Astrocyte (in vitro differentiated cells and primary cell): ENCODE data around the gene IGHMBP2. TPM values are rescaled to one million over a fixed set of nuclear protein-coding genes. Genes with fewer than 3 reads are reported as not detected.

Experiments
- DNase-seq: peaks from one replicate; pipeline ENCODE4 v3.0.0-alpha.2; 2010; ENCODE audit warnings: low read depth
- FAIRE-seq: peaks from 2 replicates; lab custom pipeline; 2011; peaks lifted over from hg19 to GRCh38; lab: Jason Lieb, UNC
- H2AFZ ChIP-seq: 2 replicates; pipeline ENCODE4 v1.6.0; 2012; ENCODE audit warnings: low read depth, low read length, inconsistent platforms
- H3K27ac ChIP-seq: 2 replicates; pipeline ENCODE4 v1.5.1; 2011; ENCODE audit warnings: low read depth, low read length, inconsistent platforms
- H3K27me3 ChIP-seq: 2 replicates; pipeline ENCODE4 v1.6.0; 2011; ENCODE audit warnings: low read length, inconsistent platforms; ENCODE audit not compliant: insufficient read depth
- H3K36me3 ChIP-seq: 2 replicates; pipeline ENCODE4 v1.5.1; 2011; ENCODE audit warnings: low read length, inconsistent platforms; ENCODE audit not compliant: insufficient read depth
- H3K4me1 ChIP-seq: 2 replicates; pipeline ENCODE4 v1.5.1; 2011; ENCODE audit warnings: low read length, inconsistent platforms; ENCODE audit not compliant: insufficient read depth
- H3K4me2 ChIP-seq: 2 replicates; pipeline ENCODE4 v1.6.0; 2012; ENCODE audit warnings: low read length, inconsistent platforms
- H3K4me3 ChIP-seq: 2 replicates; pipeline ENCODE4 v1.5.1; 2011; ENCODE audit warnings: low read depth, mild to moderate bottlenecking, low read length, inconsistent platforms; ENCODE audit not compliant: insufficient read depth
- H3K79me2 ChIP-seq: 2 replicates; pipeline ENCODE4 v1.6.0; 2012; ENCODE audit warnings: mild to moderate bottlenecking, low read length, inconsistent platforms; ENCODE audit not compliant: insufficient read depth
- H3K9ac ChIP-seq: 2 replicates; pipeline ENCODE4 v1.6.0; 2012; ENCODE audit warnings: mild to moderate bottlenecking, low read length, inconsistent platforms
- H3K9me3 ChIP-seq: 2 replicates; pipeline ENCODE4 v1.5.1; 2012; ENCODE audit warnings: low read depth, mild to moderate bottlenecking, low read length, inconsistent platforms; ENCODE audit not compliant: insufficient read depth
- H4K20me1 ChIP-seq: 2 replicates; pipeline ENCODE4 v1.6.0; 2012; ENCODE audit warnings: low read length, inconsistent platforms; ENCODE audit not compliant: insufficient read depth
- H3K27ac Mint-ChIP-seq: one replicate; pipeline ENCODE4 v1.8.0; 2021; ENCODE audit warnings: mild to moderate bottlenecking, mixed read lengths; ENCODE audit not compliant: unreplicated experiment
- H3K27me3 Mint-ChIP-seq: one replicate; pipeline ENCODE4 v1.8.0; 2021; ENCODE audit warnings: low read depth, mixed read lengths; ENCODE audit not compliant: unreplicated experiment
- H3K36me3 Mint-ChIP-seq: one replicate; pipeline ENCODE4 v1.8.0; 2021; ENCODE audit warnings: low read depth, mixed read lengths; ENCODE audit not compliant: unreplicated experiment
- H3K4me1 Mint-ChIP-seq: one replicate; pipeline ENCODE4 v1.8.0; 2021; ENCODE audit warnings: low read depth, mixed read lengths; ENCODE audit not compliant: unreplicated experiment
- H3K4me3 Mint-ChIP-seq: one replicate; pipeline ENCODE4 v1.8.0; 2021; ENCODE audit warnings: mild to moderate bottlenecking, moderate library complexity, mixed read lengths; ENCODE audit not compliant: unreplicated experiment
- H3K9me3 Mint-ChIP-seq: one replicate; pipeline ENCODE4 v1.8.0; 2021; ENCODE audit warnings: mild to moderate bottlenecking, mixed read lengths; ENCODE audit not compliant: unreplicated experiment
- CTCF ChIP-seq: IDR thresholded peaks from 2 replicates; pipeline ENCODE4 v1.5.1; 2011; ENCODE audit warnings: low read depth, mild to moderate bottlenecking, inconsistent platforms, low read length, moderate library complexity; ENCODE audit not compliant: insufficient read depth
- EZH2 ChIP-seq: IDR thresholded peaks from 2 replicates; pipeline ENCODE4 v1.6.1; 2012; ENCODE audit warnings: mild to moderate bottlenecking, low read length, inconsistent platforms; ENCODE audit not compliant: insufficient read depth
- total RNA-seq: library from RNA; stranded (reverse); gene quantifications from 2 replicates; pipeline ENCODE4 v1.2.1, GENCODE V29; 2021

IGHMBP2 gene
- total RNA-seq, 1 donor from 2014 or later: 14.0 TPM

GRCh38 chr11:68938816-68939582, 35.3 kb downstream of the IGHMBP2 start:
- Histone ChIP-seq H3K4me1 (no peaks in the 10 kb centered on the region), H2AFZ (no peak overlapping the region), H3K4me2 (no peak overlapping the region), H3K27ac (no peak overlapping the region), H3K79me2 (no peaks in the 10 kb centered on the region), H4K20me1 (no peaks in the 10 kb centered on the region), H3K9me3 (no peaks in the 10 kb centered on the region), H3K27me3 (no peaks in the 10 kb centered on the region), H3K9ac (no peak overlapping the region), H3K36me3 (no peaks in the 10 kb centered on the region), H3K4me3 (no peak overlapping the region)
- H3K36me3 Mint-ChIP-seq: peaks cover 8% of the 10 kb centered on the region
- no peaks in the 10 kb centered on the region for H3K27me3 Mint-ChIP-seq
- DNase-seq (no peak), FAIRE-seq (no peak)
- H3K27ac Mint-ChIP-seq: no peak overlapping the region
- peaks cover 2% of the 10 kb centered on the region for H3K4me1 Mint-ChIP-seq
- TF ChIP-seq CTCF (no peak), EZH2 (no peak)
- no peaks in the 10 kb centered on the region for H3K9me3 Mint-ChIP-seq
- no peak overlapping the region for H3K4me3 Mint-ChIP-seq

- Histone ChIP-seq H3K79me2 (no peaks in the 10 kb centered on the region), H3K27me3 (no peaks in the 10 kb centered on the region), H3K4me2 (no peak overlapping the region), H3K9me3 (no peaks in the 10 kb centered on the region), H4K20me1 (no peaks in the 10 kb centered on the region), H3K4me3 (no peak overlapping the region), H3K36me3 (no peaks in the 10 kb centered on the region), H3K9ac (no peak overlapping the region), H2AFZ (no peak overlapping the region), H3K4me1 (no peaks in the 10 kb centered on the region), H3K27ac (no peak overlapping the region)
- DNase-seq: no peak
- TF ChIP-seq CTCF (no peak), EZH2 (no peak)
- peaks cover 2% of the 10 kb centered on the region for H3K4me1 Mint-ChIP-seq
- no peak overlapping the region for H3K4me3 Mint-ChIP-seq
- no peaks in the 10 kb centered on the region for H3K27me3 Mint-ChIP-seq
- H3K27ac Mint-ChIP-seq: no peak overlapping the region
- H3K9me3 Mint-ChIP-seq: no peaks in the 10 kb centered on the region
- no peak for FAIRE-seq
- peaks cover 8% of the 10 kb centered on the region for H3K36me3 Mint-ChIP-seq
Measured at GRCh38 chr11:68939583-68940555, 36.2 kb downstream of the IGHMBP2 start.
